ENCODE measurements around the gene ANKHD1.
A peak's percentile ranks its signal among the peaks of the same experiment; 100 is the strongest.

ANKHD1 gene

DNA sequence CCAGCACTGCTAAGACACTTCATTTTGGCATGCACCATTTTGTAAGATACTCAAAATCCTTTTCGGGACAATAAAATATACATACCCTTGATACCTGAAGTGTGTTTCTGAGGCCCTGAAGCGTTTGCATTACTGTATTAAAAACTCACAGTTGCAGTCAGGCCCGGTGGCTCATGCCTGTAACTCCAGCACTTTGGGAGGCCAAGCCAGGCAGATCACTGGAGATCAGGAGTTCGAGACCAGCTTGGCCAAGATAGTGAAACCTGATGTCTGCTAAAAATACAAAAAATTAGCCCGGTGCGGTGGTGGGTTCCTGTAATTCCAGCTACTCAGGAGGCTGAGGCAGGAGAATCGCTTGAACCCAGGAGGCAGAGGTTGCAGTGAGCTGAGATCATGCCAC, 143.4 kb downstream of the ANKHD1 start:
- FAIRE-seq (no peak), DNase-seq (ENCODE audit: low spot score) (no peak)

DNA sequence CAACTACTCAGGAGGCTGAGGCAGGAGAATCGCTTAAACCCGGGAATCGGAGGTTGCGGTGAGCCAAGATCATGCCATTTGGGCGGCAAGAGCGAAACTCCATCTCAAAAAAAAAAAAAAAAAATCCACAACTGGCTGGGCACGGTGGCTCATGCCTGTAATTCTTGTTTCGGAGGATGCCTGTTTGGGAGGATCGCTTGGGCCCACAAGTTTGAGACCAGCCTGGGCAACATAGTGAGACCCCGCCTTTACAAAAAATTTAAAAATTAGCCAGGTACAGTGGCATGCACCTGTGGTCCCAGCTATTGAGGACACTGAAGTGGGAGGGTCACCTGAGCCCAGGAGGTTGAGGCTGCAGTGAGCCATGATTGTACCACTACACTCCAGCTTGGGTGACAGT, 144.0 kb downstream of the ANKHD1 start:
- DNase-seq (ENCODE audit: low spot score) (no peak), FAIRE-seq (no peak)

DNA sequence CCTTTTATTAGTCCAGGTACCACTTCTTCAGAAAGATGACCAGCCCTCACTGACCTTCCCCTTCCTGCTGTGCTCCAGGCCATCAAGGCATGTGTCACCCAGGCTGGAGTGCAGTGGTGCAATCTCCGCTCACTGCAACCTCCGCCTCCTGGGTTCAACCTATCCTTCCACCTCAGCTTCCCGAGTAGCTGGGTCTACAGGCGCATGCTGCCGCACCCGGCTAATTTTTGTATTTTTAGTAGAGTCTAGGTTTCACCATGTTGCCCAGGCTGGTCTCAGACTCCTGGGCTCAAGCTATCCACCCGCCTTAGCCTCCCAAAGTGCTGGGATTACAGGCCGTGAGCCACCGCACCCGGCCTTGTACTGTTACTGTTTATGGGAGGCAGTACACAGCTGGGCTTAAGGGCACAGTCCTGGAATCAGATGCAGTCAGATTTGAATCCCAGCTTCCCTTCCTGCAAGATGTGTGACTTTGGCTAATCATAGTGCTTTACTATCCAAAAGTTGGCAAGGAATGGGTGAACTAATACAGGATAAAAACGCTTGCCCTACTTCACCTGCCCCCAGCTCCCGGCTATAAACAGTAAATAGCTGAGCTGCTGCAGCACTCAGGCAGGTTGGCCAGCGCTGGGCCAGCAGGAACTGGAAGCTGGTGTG, 145.3 kb downstream of the ANKHD1 start:
- DNase-seq (ENCODE audit: low spot score) (no peak), FAIRE-seq (no peak)

DNA sequence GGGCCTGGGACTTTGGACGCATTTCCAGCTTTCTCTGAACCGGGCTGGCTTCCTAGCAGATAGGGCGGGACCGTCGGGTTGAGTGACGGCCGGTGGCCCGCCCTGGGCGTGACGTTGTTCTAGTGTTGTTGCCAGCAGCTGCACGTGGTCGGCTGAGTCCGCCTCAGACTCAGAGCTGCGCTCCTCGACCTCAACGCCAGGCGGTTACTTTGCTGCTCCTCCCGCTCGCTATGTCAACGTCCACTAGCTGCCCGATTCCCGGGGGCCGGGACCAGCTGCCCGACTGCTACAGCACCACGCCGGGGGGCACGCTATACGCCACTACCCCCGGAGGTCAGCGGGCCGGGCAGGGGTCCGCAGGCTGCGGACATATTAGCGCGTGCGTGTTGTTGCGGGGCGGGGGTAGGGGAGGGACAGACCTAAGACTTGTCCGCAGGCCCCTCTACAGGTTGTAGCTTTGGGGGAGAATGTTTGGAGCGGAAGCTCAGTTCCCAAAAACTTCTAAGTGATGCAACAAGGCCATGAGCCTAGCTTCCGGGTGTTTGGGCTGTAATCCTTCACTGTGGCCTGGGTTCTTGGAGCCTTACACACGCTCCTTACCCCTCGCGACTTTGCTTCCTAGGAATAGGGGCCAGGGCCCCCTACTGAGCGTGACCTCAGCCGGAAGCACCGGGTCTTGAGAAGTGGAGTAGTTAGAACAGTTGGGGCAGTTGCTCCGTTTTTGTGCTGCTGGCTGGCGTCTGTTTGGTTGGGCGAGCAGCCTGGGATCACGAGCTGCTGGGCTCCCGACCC, 146.1 kb downstream of the ANKHD1 start, which contains the start of gene EIF4EBP3:
Gene EIF4EBP3 (plus strand): TSS at position 155 of the 792 bp plus-strand sequence. CDS start 76 bp downstream, at position 231.
- DNase-seq (ENCODE audit: low spot score): no peak
- FAIRE-seq: no peak

DNA sequence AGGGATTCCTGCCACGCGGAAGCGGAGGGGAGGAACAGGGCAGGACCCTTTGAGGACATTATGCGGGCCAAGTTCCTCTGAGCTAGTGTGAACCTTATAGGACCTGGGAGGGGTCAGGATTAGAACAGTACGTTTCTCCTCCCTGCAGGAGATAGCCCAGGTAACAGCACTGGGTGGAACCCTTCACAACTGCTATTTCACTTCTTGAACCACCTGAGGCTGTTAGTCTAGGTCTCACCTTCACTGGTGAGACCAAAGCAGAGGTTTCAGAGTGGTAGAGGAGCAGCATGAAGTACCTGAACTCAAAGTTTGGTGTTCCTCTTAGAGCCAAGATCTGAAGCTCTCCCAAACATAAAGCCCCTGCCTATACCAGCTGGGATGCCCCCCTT, 146.7 kb downstream of the ANKHD1 start:
- DNase-seq (ENCODE audit: low spot score) (no peak), FAIRE-seq (no peak)

DNA sequence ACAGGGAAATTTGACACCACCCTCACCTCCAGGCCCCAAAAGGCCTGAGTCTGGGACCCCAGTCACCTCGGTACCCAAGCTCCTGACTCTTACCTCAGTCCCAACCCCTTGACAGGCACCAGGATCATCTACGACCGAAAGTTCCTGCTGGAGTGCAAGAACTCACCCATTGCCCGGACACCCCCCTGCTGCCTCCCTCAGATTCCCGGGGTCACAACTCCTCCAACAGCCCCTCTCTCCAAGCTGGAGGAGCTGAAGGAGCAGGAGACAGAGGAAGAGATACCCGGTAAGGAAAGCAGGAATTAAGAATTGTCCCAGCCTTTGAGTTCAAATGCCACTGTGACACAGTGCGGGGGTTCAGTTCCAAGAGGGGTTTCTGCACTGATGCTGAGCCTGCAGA, 147.2 kb downstream of the ANKHD1 start:
- no peak for DNase-seq (ENCODE audit: low spot score)
- no peak for FAIRE-seq

DNA sequence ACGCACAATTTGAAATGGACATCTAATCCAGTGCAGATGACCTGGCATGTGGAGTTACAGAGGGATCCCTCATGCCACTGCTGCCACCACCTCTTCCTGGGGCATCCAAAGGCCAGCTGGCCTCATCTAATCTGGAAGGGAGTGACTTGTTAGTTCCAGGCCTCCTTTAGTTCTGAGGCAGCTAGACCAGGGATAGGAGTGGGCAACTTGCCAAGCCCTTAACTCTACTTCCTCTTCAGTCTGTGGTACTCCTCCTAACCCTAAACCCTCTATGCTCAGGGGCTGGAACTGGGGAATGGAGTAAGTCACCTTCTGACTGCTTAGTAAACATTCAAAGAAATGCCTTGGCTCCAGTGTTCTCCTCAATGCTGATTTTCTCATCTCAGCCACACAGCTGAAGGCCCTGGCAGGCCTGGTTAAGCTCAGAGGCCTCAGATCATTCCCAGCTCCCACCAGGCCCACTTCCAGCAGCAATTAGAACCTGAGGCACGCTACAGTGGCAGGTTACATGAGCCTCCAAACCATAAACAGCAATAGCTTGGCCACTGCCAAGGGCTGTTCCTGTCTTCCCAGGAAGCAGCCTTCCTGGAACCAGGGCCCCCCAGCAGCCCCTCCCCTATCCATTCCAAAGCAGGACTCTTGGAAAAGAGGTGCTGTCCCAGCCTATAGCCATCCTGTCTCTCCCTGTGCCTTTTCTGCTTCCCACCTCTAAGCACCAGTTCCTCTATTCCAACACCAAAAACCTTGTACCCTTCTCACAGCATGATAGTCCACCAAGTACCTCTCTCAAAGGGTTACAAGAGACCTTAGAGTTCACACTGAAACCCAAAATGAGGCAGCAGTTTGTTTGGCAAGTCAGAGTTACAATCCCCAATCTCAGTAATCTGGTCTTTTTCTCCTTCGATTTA, 147.9 kb downstream of the ANKHD1 start:
- FAIRE-seq (no peak), DNase-seq (ENCODE audit: low spot score) (no peak)

DNA sequence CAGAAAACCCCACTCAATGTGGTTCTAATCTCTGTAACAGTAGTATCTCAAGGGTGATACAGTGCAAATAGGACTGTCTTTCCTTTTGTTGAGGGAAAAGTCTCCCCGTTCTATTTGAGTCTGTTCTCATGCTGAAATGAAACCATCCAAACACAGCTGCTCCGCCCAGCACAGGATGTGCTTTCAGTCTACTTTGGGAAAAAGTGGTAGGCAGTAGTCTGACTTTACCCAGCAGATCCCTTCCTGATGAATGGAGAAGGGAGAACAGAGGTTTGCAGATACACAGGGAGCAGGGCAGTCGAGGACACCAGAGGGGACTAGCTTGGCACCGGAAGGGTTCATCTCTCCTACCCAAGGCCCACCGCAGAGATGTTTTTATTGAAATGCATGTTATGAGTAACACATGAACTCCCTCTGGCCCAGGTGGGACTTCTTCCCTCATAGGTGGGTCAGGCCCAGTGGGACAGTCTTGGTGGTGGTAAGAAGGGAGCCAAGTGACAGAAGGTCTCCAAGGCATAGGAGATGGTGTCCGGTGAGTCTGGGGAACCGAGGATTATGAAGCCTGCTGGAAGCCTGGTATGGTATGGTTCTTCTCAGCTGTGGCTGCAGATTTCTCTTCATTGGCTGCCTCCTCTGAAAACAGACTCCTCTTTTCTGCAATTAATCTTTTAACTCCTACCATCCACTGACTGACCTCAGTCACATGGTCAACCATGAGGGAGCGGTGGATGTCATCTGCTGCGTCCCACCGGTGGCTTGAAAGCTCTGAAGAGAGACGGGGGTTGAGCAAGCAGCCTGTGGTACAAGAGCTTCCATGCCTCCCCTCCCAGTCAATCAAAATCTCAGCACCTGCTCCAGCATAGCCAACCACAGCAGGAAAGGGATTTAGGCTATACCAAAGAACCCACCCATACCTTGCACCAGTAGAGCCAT, 148.8 kb downstream of the ANKHD1 start:
- no peak for FAIRE-seq
- no peak for DNase-seq (ENCODE audit: low spot score)

DNA sequence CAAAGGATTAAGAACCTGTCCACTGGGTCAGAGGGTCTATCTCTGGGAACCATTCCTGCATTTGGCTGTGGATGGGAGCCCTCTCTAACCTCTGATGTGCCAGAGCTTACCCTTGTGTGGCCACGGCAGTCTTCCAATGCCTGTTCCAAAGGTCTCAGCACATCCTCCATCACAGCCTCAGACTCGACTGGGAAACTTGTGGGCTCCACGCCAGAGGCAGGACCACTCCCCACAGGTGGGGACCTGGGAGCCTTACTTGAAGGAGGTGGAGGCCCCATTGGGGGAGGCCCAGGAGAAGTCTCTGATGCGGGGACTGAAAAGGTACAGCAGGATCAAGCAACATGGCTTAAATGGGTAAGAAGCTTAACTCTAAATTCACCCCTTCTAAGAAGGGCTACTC, 150.2 kb downstream of the ANKHD1 start:
- no peak for DNase-seq (ENCODE audit: low spot score)
- FAIRE-seq: no peak

DNA sequence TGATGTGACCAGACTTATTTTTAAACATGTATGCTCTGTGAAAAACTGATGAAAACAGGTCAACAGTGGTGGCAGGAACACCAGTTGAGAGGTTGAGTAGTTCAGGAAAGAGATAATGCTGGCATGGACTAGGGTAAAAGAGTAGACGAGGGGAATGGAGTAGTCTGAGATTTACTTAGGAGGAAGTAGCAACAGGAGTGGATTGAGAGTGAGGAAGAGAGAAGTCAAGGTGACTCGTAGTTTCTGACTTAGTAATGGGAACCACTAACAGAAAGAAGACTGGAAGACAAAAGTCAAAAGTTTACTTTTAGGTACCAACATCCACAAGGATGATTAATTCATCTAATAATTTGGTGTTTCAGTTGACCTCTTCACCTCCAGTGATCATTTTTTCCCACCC, 152.0 kb downstream of the ANKHD1 start:
- DNase-seq (ENCODE audit: low spot score) (no peak), FAIRE-seq (no peak)

DNA sequence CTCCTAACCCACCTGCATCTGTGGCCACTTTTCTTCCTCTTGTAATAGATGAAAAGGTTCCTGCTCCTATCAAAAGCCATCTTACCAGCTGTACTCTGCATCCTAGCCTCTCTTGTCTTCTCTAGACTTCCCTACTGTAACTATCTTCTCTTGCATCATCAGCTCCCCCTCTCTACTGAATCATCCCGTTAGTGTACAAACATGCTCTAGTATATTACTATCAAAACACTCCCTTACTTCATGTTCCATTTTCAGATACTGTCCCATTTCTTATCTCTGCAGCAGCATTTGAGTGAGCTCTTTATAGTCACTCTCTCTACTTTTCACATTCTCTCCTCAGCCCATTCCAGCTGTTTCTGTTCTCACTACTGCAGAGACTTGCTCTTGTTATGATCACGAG, 152.8 kb downstream of the ANKHD1 start:
- no peak for FAIRE-seq
- no peak for DNase-seq (ENCODE audit: low spot score)

DNA sequence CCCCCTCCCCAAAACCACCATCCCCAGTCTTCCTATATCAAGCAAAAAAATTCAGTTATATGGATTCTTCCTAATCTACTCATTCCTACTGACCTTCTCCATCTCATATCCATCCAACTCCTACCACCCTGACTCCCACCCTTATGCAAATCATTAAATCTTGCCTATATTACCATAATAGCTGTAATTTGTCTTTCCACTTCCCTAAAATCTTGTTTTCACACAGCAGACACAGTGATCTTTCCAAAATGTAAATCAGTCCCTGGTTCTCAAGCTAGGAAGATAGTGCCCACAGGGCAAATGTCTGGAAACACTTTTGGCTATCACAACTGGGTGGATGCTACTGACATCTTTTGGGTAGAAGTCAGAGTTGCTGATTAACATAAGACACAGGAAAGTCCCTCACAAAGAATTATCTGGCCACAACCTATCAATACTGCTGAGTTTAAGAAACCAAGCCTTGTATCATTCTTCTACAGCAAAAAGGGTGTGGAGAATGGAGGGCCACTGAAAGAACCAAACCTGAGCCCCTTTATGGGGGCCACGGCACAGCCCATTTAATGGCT, 154.2 kb downstream of the ANKHD1 start:
- DNase-seq (ENCODE audit: low spot score) (no peak), FAIRE-seq (no peak)

DNA sequence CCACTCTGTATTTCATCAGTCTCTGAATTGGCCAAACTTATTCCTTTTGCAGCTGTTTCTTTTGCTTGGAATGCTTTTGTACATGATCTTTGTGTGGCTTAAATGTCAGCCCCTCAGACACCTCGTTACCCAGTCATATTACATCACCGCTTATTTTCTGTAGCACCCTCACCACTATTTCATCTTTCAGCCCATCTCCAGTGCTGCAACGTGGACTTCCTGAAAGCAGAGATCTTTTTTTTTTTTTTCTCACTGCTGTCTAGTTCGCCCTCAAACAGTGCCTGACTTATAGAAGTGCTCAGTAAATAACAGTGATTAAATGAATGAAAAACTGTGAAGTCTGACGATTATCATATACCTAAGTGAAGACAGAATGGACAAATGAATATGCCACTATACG, 154.8 kb downstream of the ANKHD1 start:
- DNase-seq (ENCODE audit: low spot score) (no peak), FAIRE-seq (no peak)

DNA sequence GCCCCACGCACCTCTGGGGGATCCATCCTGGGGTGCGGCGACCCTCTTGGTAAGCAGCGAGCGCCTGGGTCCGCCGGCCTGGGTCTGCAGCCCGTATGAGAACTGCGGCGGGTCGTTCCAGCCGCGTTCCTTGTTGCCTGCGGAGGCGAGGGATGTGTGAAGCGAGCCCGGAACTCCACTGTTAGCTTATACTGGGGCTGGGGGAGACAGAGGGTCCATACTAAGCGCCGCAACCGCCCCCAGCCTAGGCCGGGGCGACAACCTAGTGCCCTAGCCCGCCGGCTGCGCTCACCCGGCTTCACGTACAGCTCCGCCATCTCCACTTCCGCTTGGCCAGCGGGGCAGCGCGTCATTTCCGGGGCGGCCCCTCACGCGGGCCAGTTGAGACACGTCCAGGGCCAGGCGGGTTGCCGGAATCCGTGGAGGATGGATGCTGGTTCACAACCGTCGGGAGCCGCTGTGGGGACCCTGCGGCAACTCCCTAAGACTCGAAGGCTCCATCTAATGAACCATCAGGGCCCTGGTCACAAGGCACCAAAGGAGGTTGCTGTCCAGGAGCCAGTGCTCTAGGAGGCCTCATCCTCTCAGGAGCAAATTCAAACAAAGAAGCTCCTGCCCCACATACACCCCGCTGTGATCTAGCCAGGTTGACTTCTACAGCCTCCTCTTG, 155.6 kb downstream of the ANKHD1 start, which contains the start of gene SRA1:
Gene SRA1 (minus strand): TSS at position 338 of the 670 bp plus-strand sequence. CDS start 21 bp downstream, at position 317.
- DNase-seq (ENCODE audit: low spot score) (peak; percentile 93), FAIRE-seq (no peak)

DNA sequence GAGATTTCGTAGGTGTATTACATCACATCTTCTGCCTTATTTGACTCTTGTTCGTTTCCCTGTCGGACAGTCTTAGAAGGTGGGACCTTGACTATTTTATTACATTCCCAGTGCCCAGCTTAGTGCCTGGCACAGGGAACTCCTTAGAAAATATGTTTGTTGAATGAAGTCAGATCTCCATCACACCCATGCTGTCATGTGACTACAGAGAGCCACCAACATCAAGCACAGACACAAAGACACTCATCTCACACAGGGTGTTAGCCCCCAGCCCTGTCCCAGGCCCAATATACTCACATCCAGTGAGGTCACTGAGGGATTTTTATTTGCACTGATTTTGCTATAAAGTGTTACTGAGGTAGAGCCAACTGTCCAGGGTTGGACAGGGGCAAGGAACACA, 156.3 kb downstream of the ANKHD1 start:
- FAIRE-seq (no peak), DNase-seq (ENCODE audit: low spot score) (no peak)

DNA sequence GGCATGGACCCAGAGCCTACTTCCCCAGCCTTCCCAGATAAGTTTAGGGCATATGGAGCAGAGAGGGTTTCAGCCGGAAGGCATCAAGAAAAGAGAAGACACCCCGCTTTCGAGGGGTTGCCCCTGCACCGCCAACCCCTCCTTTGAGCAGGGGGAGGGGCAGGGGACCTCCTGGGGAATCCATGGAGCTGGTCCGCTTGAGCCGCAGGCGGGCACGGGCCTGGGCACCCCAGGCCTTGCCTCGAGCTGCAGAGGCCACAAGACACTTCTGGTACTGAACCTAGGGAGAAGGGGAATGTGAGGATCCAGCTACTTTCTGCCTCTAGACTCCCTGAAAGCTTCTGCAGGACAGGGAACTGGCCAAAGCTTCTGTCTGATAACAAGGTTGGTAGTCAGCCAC, 156.9 kb downstream of the ANKHD1 start:
- FAIRE-seq: no peak

DNA sequence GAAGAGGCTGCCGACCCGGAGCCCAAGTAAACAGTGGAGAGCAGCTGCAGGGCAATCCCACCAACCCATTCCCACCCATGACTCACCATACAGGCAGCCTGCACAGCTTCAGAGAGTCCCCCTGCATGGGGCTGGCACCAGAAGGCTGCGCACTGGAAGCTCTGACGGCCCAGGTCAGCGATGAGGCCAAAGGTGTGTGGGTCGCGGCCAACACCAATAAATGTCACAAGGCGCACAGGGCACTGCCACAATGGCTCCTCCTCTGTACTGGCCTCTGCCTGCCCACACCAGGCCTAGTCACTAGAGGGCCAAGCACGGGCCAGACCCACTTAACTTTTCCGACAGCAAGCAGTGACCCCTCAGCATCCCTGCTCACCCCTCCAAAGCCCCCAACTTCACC, 158.6 kb downstream of the ANKHD1 start:
- no peak for FAIRE-seq
- no peak for DNase-seq (ENCODE audit: low spot score)

More for the DNA sequence above, 156.9 kb downstream of the ANKHD1 start:
- DNase-seq (ENCODE audit: low spot score): no peak

DNA sequence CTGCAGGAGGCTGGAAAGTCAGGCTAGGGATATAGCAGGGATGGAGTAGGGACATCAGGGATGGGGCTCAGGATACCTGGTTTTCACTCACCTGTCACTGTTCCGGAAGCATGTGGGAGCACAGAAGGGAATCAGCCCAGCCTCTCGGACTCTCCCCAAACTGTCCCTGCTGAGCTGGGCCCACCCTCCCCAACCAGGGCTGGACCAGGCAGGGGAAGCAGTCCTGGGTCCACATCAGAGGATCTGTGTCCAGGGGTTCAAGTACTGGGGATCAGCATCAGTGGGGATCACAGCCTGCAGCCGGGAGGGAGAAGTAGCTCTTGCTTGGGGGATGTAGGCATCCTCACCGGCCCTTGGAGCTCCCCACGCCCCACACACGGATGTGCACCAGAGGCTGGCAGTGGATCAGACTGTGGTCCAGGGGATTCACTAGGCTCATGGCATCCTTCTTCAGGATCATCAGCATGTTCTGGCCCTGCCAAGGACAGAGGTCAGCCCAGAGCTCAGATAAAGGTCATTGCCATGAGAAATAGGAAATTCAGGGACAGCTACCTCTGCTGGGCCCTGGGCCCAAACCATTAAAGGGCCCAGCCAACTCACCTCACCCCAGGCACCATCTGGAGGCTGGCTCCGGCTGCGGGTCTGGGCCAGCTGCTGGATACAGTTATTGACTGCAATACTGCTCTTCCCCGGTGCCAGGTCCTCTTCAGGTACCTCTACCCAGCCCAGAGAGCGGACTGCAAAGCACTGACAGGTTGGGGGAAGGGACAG, 160.3 kb downstream of the ANKHD1 start:
- DNase-seq (ENCODE audit: low spot score) (no peak), FAIRE-seq (no peak)

DNA sequence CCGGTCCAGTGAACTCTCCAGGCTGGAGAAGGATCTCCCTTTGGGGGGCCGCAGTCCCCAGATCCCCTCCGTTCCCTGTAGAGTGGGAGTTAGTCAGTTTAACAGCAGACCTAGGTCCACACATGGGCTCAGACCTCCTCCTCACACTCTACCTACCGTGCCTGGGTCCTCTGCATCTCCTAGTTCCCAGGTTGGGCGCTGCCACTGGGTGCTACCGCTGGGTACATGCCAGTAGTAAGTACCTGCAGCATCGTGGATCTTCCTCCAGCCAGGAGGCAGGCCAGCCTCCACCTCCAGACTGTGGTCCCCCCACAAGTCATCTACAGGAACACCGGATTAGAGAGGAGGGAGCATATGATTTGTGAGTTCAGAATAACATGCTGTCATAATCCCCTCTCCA, 162.0 kb downstream of the ANKHD1 start:
- DNase-seq (ENCODE audit: low spot score) (no peak), FAIRE-seq (no peak)
